Colonic mucosa (tissue), 4 donors: ENCODE data around the gene PCYT1B. TPM values are rescaled to one million over a fixed set of nuclear protein-coding genes. Genes with fewer than 3 reads are reported as not detected.
"Not testable (repeated sequence)": the region's sequence is repeated elsewhere in the genome, so short reads cannot be mapped to it uniquely, and the experiment has no call there.

Experiments used
- DNase-seq: peaks from one replicate; pipeline ENCODE4 v3.0.0-alpha.2; 2020
- H3K27ac ChIP-seq: fragments of 200-600 bp; one replicate; pipeline ENCODE4 v1.8.0; 2021
- H3K27me3 ChIP-seq: fragments of 200-600 bp; one replicate; pipeline ENCODE4 v1.8.0; 2021
- H3K36me3 ChIP-seq: fragments of 200-600 bp; one replicate; pipeline ENCODE4 v1.8.0; 2021
- H3K4me1 ChIP-seq: fragments of 200-600 bp; one replicate; pipeline ENCODE4 v1.8.0; 2021; ENCODE audit warnings: mild to moderate bottlenecking
- H3K4me3 ChIP-seq: fragments of 200-600 bp; one replicate; pipeline ENCODE4 v1.8.0; 2021
- H3K9ac ChIP-seq, 2 donors: one replicate each; pipeline ENCODE4 v1.7.0; 2013; ENCODE audit warnings: control low read depth in 2 of 2, low read depth in 2 of 2, low read length in 2 of 2
- H3K9me3 ChIP-seq: fragments of 200-600 bp; one replicate; pipeline ENCODE4 v1.8.0; 2021
- intact Hi-C: fragments of 100-400 bp; cut with DNase I; formaldehyde crosslinking; loops from one replicate; pipeline ENCODE4 v1.14.1; 2022
- total RNA-seq, 2 donors: library from RNA; stranded (reverse); fragmentation: NEBNext Ultra II Directional in 1 of 2; extraction: Animal tissue kit (Norgen Biotek cat#: 25700) in 1 of 2; gene quantifications; one replicate each; pipeline ENCODE4 v1.2.1, GENCODE V29; 2021
- TF ChIP-seq, protein P1 (sequence below): fragments of 200-600 bp; IDR thresholded peaks from one replicate; pipeline ENCODE4 v1.8.0; 2022; ENCODE audit warnings: antibody characterized with exemption, mild to moderate bottlenecking
- donor health status: healthy.
- donor health status: DM: no; HTN: no; CAD: no.
- donor health status: DM: no; HTN: no; CAD: no.

PCYT1B gene
- total RNA-seq, 2 donors from 2014 or later: 0.24 to 0.30 TPM

DNA sequence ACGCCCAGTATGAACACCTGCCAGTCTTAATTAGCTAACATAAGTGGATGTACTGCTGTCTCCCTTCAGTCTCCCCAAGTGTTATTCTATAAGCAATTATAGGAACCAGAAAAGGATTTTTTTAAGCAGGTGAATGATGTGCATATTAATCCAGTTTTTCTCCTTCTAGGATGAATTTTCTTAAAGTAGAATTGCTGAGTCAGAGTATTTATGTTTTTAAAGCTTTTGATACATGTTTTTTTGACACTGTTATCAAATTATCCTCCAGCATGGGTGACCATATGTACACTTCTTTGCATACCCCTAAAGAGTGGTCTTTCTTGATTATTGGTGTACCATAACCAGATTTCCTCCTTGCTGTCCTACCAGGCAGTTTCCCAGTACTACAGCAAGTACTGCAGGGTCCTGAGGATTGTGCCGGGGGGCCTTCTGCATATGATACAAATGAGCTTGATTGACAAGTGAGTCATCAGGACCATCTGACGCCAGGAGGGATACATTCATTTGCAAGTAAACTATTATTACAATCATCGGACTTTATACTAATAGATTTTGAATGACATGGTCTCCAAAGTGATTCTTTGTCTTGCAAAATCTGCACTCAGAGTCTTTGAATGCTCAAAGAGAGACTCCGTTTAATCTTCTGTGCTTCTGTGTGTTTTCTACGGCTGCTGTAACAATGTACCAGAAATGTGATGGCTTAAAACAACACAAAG lies 10.7 kb upstream of the PCYT1B start:
- Histone ChIP-seq H3K9me3 (no peaks in the 10 kb centered on the region), H3K36me3 (no peaks in the 10 kb centered on the region), H3K27ac (no peak overlapping the region), H3K9ac (no peak overlapping the region), H3K4me1 (no peaks in the 10 kb centered on the region), H3K4me3 (no peak overlapping the region), H3K27me3 (no peaks in the 10 kb centered on the region)
- intact Hi-C loops: no loop called here
- TF ChIP-seq, protein P1, sequence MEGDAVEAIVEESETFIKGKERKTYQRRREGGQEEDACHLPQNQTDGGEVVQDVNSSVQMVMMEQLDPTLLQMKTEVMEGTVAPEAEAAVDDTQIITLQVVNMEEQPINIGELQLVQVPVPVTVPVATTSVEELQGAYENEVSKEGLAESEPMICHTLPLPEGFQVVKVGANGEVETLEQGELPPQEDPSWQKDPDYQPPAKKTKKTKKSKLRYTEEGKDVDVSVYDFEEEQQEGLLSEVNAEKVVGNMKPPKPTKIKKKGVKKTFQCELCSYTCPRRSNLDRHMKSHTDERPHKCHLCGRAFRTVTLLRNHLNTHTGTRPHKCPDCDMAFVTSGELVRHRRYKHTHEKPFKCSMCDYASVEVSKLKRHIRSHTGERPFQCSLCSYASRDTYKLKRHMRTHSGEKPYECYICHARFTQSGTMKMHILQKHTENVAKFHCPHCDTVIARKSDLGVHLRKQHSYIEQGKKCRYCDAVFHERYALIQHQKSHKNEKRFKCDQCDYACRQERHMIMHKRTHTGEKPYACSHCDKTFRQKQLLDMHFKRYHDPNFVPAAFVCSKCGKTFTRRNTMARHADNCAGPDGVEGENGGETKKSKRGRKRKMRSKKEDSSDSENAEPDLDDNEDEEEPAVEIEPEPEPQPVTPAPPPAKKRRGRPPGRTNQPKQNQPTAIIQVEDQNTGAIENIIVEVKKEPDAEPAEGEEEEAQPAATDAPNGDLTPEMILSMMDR: no peak
- DNase-seq: no peak

GRCh38 chrX:24655679-24656078 lies 8.5 kb upstream of the PCYT1B start:
- H3K36me3 ChIP-seq, H3K9ac ChIP-seq, H3K27ac ChIP-seq, intact Hi-C loops, DNase-seq, H3K4me3 ChIP-seq, H3K4me1 ChIP-seq, H3K27me3 ChIP-seq, H3K9me3 ChIP-seq: not testable (repeated sequence)

- intact Hi-C loops: no loop called here
- TF ChIP-seq, protein P1: no peak
- H3K4me3 ChIP-seq: no peak overlapping the region
Observed at GRCh38 chrX:24651783-24652182, 4.6 kb upstream of the PCYT1B start.

GRCh38 chrX:24648495-24648894 lies 1.3 kb upstream of the PCYT1B start:
- Histone ChIP-seq H3K9ac (no peak overlapping the region), H3K4me1 (no peaks in the 10 kb centered on the region), H3K27me3 (peaks cover 8% of the 10 kb centered on the region), H3K27ac (no peak overlapping the region), H3K9me3 (no peaks in the 10 kb centered on the region), H3K4me3 (no peak overlapping the region), H3K36me3 (no peaks in the 10 kb centered on the region)
- TF ChIP-seq, protein P1: no peak
- DNase-seq: no peak
- intact Hi-C loops: no loop called here

More at GRCh38 chrX:24651783-24652182, 4.6 kb upstream of the PCYT1B start:
- no peak overlapping the region for H3K27ac ChIP-seq
- H3K9me3 ChIP-seq: no peaks in the 10 kb centered on the region
- H3K36me3 ChIP-seq: no peaks in the 10 kb centered on the region
- no peak overlapping the region for H3K9ac ChIP-seq
- H3K4me1 ChIP-seq: no peaks in the 10 kb centered on the region
- DNase-seq: no peak
- H3K27me3 ChIP-seq: no peaks in the 10 kb centered on the region

- H3K36me3 ChIP-seq: no peaks in the 10 kb centered on the region
- no peak for DNase-seq
- no peak overlapping the region for H3K4me3 ChIP-seq
- H3K9me3 ChIP-seq: no peaks in the 10 kb centered on the region
- intact Hi-C loops: no loop called here
- TF ChIP-seq, protein P1: no peak
- peaks cover 12% of the 10 kb centered on the region for H3K27me3 ChIP-seq
- H3K27ac ChIP-seq: no peak overlapping the region
- H3K4me1 ChIP-seq: no peaks in the 10 kb centered on the region
- H3K9ac ChIP-seq: no peak overlapping the region
Observed at GRCh38 chrX:24646745-24647182, 383 bp downstream of the PCYT1B start.

- Histone ChIP-seq H3K27me3 (peaks cover 13% of the 10 kb centered on the region), H3K4me1 (no peaks in the 10 kb centered on the region), H3K9ac (no peak overlapping the region), H3K27ac (no peak overlapping the region), H3K4me3 (no peak overlapping the region), H3K36me3 (no peaks in the 10 kb centered on the region), H3K9me3 (no peaks in the 10 kb centered on the region)
- TF ChIP-seq, protein P1: no peak
- intact Hi-C loops: no loop called here
- DNase-seq: no peak
Observed at GRCh38 chrX:24646006-24646405, 1.1 kb downstream of the PCYT1B start.
